T-helper 1 cell (primary cell): Measurements from ENCODE around the gene GRIK4.

Source experiments
- DNase-seq, 5 donors: peaks; one replicate each; pipeline ENCODE4 v3.0.0-alpha.2; 2012 to 2020

The GRIK4 gene

DNA sequence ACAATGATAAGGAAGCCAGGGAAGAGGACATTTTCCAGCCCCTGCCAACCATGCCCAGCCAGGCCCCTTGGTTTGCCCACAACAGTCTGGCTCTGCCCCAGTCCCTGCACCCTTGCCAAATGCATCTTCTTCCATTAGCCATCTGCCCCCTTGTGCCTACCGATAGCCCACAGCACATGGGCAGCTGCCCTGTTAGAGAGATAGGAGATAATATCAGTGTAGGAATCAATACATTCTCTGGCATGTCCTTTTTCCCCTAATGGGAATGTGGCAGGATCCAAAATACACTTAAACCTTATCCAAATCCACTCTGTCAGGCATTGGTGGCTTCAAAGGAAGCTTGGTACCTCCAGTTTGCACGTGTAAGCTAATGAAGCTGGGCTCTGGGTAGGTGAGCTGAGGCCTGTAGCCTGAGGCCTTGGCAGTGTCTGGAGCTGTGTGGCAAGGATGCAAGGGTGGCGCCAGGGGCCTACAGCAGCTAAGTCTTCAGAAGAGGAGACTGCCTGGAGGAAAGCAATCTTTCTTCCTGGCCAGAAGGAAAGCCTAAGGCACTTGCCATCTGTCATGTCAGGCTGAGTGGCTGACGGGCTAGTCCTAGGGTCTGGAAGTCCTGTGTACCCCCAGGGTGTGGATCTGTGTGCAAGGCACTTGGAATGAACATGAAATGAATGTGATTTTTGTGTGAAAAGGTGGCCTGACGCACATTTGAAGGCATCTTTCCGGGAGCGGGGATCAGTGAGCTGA, 348.2 kb downstream of the GRIK4 start:
- DNase-seq: no peak

DNA sequence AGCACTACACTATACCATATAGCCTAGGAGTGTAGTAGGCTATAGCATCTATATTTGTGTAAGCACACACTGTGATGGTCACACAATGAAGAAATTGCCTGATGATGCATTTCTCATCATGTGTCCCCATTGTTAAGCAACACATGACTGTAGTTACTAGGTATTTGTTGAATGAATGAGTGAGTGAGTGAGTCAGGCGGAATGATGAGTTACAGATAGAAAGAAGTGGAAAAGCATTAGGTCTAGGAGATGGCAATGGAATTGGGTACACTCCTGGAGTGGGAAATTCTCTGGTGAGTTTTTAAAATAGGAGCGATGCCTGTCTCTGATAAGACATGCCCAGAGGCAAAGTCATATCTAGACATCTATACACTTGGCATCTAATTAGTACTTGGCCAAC, 351.8 kb downstream of the GRIK4 start:
- no peak for DNase-seq

DNA sequence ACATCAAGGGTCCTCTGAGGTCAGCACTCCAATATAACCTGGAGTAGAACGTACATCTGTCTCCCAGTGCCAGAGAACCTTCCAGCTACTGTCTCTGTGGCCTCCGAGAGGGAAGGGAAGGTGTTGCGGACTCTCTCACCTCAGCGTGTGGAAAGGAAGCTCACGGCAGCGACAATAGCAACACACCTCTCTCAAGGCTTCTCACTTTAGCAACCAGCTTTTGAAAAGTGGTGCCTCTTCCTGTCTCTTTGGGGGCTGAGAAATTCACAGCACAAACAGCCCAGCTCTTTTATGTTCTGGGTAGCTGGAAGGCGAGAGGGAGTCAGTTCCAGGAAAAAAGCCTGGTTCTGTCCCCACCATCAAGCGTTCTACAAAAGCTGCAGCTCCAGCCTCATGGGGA, 355.5 kb downstream of the GRIK4 start:
- DNase-seq: no peak

DNA sequence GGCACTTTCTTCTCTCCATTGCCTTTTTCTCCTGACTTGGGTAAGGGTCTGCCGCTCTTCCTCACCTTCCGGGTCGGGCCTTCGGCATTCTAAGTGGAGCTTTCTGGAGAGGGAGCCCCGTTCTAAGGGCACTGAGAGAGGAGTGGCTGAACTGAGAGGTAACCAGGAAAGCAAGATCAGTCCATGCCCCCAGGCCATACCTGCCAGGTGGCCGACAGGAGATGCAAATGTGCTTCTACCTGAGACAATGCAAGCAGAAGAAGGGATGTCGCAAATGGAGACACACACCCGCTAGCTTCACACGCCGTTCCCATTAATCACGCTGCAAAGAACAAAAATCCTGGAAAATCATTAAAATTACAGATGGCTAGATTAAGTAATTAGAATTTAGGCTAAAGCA, 356.0 kb downstream of the GRIK4 start:
- no peak for DNase-seq

DNA sequence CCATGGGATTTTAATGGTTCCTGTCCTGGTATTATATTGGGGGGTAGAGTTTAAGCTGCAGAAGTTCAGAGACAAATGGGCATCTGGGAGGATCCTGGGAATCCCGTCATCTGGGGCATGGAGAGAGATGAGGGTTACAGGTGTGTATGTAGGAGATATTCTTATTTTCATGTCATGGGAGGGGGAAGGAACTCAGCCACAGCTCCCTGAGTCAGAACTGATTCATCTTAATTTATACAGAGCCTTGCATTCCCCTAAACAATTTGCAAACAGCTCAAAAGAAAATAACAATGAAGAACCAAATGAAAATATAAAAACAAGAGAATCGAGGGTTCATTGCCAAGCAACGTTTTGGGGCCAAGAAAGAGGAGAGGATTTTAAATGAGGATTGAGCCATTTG, 356.4 kb downstream of the GRIK4 start:
- no peak for DNase-seq

DNA sequence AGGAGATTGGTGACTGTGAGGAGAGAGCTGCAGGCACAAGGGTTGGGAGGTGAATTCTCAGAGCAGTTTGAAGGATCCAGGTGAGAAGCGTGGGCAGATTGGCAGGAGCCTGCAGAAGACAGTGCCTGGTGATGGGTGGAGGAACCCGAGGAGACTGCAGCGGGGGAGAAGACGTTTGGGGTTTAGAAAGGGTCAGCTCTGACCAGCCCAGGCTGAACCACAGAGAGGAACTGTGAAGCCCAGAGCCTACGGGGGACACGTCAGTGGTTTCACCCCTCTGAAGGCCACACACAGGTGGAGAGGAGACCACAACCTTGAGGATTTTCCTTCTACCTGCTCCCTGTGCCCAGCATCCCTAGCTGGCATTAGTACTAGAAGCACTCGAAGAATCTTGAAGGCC, 357.5 kb downstream of the GRIK4 start:
- no peak for DNase-seq

DNA sequence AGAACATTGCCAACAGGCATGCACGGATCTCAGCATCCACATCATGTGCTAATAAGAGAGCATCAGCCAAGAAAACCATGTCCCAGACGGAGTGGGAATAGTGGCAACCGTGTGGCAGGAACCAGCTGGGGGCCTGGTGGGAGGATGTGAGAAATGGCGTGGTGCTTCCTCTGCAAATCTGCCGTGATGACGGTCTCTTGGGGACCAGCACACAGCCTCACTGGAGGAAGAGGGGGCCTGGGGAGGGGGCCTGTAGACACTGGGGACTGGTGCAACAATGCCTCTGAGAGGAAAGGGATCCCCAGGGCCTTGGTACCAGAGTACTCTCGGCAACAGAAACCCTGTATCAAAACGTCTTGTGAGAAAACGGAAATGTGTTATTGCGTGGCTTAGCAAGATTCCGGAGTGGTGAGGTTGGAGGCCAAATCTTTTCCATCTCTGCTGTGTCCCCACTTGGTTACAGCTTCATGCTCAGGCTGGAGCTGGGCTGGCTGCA, 358.0 kb downstream of the GRIK4 start:
- DNase-seq: no peak

DNA sequence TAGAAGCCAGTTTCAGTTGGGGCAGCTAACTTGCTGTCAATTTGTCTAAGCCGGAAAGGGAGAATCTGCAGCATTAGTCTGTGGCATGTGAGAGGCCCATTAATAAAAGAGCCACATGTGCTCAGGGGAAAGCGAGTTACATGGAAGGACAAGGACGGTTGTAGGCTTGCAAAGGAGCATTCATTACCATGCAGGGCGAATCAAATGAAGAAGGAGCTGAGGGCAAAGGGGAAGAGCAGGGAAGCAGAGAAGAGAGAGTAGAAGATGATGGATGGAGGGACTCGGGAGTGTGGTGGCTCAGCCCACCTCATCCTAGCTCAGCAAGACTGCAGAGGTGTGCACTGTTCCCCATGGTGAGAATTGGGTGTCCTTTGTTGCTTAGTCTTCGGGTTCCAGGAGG, 359.6 kb downstream of the GRIK4 start:
- DNase-seq: no peak

DNA sequence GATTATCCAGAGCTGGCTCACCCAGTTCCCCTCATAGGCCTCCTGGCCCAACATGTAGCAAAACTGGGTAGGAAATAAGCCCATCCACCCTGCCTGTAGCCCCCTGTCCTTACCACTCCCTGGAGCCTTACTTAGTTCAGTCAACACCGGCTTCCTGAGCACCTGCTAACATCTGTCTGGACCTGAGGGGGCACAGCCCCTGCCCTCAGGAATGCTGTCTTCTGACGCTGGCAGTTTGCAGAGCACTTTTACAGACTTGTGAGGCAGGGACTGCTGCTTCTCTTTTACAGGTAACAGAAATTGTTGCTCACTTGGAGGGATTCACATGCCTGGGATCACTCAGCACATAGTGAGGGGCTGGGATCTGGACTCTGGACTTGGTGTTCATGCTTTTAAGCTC, 360.4 kb downstream of the GRIK4 start:
- no peak for DNase-seq

DNA sequence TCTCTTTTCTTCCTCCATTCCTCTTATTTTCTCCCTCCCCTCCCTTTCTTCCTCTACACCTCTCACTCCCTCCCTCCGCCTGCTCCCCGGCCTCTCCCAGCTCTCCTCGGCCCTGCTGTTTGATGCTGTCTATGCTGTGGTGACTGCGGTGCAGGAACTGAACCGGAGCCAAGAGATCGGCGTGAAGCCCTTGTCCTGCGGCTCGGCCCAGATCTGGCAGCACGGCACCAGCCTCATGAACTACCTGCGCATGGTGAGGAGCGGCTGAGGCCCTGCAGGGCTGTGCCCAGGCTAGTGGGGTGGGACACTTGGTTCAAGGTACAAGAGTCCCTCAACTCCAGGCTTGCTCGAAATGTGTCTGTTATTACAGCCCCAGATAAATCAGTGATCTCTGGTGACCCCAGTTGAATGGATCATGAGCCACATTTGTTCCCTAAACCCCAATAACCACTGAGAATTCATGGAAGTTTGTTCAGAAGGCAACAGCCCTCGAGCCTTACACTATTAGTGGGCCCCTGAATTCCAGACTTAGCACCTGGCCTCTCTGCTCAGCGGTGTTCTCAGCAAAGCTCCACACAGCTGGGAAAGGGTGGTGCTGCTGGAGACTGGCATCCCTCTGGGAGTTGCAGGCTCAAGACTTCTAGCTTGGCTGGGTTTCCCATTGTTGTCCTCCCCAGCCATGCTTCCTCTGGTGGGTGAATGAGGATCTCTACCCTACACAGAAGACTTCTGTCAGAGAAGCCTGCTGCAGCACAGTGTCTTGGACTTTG, 362.6 kb downstream of the GRIK4 start:
- no peak for DNase-seq

DNA sequence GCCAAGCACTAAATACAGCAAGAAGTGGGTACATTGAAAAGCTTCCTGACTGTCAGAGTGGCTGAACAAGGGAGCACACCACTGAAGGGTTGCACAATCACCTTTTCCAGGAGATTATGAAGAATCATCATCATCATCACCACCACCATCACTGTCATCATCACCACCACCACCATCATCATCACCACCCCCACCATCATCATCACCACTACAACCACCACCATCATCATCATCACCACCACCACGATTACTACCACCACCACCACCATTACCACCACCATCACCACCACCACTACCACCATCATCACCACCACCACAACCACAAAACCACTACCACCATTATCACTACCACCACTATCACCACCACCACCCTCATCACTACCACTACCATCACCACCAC, 364.4 kb downstream of the GRIK4 start:
- DNase-seq: no peak

DNA sequence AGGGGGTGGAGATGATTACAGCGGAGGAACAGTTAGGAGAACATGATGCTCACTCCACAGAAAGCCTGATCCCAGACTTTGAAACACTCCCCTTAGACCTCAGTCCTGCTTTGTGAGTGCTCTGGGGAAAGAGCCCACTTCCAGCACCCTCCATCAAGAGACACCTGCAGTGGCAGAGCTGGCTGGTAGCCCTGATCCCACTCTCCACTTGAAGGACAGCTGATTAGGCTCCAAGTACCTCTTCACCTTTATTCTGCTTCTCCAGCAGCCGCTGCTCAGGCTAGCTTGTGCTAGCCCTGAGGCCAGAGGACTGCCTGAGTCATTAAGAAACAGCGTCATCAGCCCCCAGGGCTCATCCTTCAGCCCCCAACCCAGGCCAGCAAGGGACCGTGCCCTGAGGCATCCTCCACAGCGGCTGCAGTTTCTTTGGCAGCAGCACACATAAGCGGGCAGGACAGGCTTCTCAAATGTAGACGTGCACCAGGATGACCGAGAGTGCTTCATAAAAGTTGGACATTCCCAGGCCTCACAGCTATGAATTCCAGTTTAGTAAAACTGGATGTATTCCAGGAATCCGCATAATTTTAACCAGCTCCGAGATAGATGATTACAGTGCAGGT, 366.3 kb downstream of the GRIK4 start:
- DNase-seq: no peak

DNA sequence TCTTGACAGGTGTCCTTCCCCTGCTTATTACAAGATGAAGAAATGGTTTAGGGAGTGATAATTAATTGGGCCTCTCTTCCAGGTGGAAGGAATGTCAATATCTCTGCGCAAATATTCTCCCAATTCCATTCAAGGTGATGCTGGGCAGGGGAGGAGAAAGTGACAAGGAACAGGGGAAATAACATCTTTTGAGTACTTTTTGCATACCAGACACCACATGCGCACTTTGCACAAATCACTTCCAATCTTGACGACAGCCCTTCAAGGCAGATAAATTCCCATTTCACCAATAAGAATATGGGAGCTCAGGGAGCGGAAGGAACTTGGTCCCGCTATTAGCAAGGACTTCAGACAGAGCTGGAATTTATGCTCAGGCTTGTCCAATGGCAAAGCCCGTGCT, 367.2 kb downstream of the GRIK4 start:
- DNase-seq: no peak

DNA sequence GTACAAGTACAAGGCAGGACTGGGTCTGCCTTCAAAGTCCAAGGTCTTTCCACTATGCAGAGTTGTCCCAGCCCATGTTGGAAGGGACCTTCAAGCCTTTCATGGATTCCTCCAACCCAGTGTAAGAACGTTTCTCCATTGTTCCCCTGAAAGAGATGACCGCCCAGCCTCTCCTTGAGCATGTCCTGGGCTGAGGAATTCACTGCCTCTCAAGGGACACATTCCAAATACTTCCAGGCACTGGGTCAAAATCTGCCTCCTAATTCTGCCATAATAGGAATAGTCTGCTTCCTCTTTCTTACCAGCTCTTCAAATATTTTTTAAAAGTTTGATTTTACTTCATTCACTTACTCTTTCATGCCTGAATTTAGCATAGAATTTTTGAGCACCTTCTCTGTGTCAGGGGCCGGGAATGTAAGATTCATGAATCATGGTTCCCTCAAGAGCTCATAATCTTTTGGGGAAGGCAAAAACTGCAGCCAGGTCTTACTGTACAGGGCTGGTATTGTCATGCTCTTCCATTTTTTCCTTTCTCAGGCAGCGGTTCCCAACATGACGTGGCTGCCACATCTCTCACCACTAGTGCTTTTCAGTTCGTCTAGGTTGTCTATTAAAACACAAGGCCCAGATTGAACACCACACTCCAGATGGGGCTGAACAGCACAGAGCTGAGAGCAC, 369.1 kb downstream of the GRIK4 start:
- DNase-seq: no peak

DNA sequence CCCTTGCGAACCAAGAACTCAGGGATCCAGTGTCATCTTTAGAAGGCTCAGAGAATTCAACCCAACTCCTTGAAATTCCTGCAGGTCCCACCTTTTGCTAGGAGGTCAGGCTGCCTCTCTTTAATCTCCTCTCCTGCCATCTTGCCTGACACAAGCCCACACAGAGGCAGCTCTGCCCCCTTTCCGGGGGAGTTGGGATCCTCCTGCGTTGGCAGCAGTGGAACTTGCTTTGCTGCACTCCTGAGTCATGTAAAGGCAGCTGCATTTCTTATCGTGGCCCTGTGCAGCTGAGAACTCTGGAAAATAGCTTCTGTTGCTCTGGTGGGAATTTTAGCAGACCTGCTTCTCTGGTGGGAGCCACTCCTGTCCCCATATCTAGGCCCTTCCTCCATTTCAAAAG, 370.0 kb downstream of the GRIK4 start:
- no peak for DNase-seq

DNA sequence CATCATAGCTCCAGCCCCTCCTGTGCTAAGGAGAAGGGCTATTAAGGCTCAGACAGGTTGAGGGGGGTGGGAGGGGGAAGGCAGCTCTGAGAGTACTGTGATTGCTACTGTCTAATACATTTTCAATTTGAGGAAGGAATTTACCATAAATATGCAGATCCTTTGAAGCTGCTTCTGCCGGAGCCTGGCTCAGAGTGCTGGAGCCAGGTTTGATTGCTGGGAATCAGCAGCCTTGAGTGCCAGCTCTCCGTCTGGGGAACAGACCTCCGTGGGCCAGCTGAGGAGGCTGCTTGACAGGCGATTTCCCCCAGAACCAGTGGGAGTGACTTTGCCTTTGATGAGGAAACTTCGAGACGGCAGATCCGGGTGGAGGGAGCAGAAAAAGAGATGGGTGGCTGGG, 370.6 kb downstream of the GRIK4 start:
- no peak for DNase-seq

DNA sequence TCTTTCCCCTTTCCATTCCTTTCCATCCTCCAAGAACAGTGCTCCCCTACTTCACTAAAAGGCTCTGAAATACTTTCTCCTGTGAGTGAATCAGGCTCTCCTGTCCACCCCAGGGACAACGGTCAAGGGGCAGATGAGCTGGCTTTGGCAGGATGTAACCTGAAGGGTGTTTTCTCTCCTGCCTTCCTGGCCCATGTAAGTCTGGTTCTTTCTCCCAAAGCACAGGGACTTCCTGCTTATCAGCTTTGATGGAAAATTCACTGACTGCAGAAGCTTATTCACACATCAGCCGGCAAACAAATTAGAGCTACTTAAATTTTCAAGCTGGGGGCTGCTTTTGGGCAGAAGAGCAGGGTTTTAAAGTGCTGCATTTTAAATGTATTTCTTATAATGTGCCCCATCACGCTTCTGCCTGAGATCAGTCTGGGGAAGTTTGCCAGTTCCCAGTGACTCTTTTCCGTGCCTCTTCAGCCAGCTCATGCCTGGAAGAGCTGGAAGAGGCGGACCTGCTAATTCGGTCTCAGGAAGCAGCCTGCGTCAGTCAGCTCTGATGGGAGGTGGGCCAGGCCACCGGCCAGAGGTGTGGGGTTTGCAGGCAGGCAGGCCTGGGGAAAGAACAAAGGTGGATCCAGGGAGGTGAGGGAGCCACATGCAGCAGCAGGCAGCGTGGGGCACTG, 372.0 kb downstream of the GRIK4 start:
- DNase-seq: no peak

DNA sequence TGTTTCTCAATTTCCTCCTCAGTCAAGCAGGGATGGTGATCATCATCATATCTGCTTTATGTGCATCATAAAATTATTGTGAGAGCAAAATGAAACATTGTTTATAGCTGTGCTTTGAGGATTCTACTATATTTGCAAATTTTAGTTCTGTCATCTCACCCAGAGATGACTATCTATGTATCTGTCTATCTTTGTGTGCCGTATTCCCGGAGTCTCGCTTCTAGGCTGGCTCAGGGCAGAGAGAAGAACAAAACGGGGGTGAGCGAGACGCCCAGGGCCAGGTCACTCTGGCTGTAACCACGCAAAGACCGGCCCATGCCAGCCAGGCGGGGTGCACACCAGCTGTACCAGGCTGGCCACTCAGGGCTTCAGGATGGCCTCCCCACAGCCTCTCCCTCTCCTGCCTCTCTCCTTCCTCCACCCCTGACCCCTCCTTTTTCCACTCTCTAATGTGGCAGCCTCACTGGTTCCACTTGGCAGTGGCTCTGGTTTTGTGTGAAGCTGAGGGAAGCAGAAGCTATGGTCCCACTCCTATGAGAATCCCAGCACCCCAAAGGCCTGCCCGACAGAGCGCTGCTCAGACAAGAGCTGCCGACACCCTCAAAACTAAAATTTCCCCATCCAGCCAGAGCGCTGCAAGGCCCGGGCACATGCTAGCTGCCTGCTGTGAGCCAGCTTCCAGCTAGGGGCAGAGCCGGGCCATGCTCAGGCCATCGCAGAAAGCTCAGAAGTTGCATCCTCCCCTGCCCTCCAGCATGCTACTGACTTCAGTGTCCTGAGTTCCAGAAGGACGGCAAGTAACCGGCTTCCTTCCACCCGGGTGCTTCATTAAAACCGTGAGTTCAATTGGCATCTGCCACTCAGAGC, 372.8 kb downstream of the GRIK4 start:
- DNase-seq: no peak

DNA sequence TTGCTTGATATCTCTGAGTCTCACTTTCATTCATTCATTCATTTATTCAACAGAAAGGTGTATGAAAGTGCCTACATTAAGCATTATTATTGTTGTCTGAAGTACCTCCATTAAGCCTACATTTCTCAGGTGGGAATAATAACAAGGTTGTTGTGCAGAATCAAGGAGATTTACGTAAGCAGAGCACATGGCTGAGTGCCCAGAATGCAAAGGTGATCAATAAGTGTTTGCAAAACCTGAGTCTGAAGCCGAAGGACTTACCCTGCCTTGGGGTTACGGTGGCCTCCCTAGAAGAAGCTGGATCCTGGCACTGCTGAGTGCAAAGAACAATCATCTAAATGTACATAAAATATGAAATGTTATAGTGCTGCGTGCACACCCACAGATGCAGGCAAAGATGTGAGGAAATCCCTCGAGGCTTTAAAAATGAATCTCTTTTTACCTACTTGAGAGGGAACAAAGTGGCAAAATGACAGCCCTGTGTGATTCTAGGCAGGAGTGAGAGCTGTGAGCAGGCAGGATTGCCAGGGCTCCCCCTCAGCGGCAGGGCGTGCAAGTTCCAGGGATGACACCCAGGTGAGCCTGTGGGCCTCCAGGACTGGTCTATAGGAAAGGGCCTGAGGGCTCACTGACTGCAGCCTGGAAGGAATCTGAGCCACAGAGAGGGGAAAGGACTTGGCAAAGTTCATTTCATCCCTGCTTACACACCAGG, 379.2 kb downstream of the GRIK4 start:
- DNase-seq: no peak

DNA sequence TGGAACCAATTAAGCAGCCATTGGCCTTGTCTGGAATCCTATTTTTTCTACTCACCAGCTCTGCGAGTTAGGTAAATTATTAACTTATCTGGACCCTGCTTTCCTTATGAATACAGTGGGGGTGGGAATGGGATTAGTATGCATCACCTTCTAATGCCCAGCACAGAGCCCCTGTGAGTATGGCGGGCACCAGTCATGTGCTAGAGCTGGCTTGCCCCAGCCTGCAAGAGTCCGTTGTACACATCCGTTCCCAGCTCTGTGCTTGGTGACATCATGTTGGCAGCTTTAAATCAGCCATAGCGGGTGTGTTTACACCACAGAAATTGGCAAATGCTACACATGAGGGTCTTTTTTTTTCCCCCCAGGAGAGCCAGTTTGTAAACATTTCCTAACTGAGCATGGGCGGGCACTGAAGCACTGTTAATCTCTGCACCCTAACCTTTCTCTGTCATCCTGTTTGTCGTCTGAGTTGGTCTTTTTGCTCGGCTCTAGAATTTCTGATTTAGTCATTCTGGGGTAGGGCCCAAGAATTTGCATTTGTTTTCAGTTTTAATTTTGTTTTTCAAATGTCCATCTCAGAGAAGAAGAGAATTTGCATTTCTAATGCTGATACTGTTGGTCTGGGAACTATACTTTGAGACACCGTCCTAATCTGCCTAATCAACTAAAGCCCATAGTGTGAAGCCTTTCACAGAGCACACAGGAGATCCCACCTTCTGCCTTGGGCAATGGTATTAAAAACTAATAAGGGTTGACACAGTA, 382.1 kb downstream of the GRIK4 start:
- DNase-seq: no peak
